HEK293 (cell line): ENCODE results near the gene ADGRD2.

ENCODE experiments used
- FEZF1 ChIP-seq: fragments of 450-650 bp; formaldehyde crosslinking; IDR thresholded peaks from 2 replicates; pipeline ENCODE4 v1.5.1; 2016; ENCODE audit warnings: missing biosample characterization, missing genetic modification characterization
- GLIS1 ChIP-seq: fragments of 450-650 bp; formaldehyde crosslinking; IDR thresholded peaks from 2 replicates; pipeline ENCODE4 v1.5.1; 2016; ENCODE audit warnings: missing biosample characterization, missing genetic modification characterization
- GLIS2 ChIP-seq: fragments of 450-650 bp; formaldehyde crosslinking; IDR thresholded peaks from 2 replicates; pipeline ENCODE4 v1.5.1; 2016; ENCODE audit warnings: missing biosample characterization, missing genetic modification characterization
- KLF1 ChIP-seq: fragments of 450-650 bp; formaldehyde crosslinking; IDR thresholded peaks from 2 replicates; pipeline ENCODE4 v1.5.1; 2016; ENCODE audit warnings: missing biosample characterization, missing genetic modification characterization
- KLF8 ChIP-seq: fragments of 450-650 bp; formaldehyde crosslinking; IDR thresholded peaks from 2 replicates; pipeline ENCODE4 v1.5.1; 2016; ENCODE audit warnings: missing biosample characterization, missing genetic modification characterization
- MYNN ChIP-seq: fragments of 450-650 bp; formaldehyde crosslinking; IDR thresholded peaks from 2 replicates; pipeline ENCODE4 v1.5.1; 2016; ENCODE audit warnings: missing biosample characterization, missing genetic modification characterization, borderline replicate concordance
- SP2 ChIP-seq: fragments of 450-650 bp; formaldehyde crosslinking; IDR thresholded peaks from 2 replicates; pipeline ENCODE4 v1.5.1; 2016; ENCODE audit warnings: missing biosample characterization, missing genetic modification characterization
- ZNF16 ChIP-seq: fragments of 450-650 bp; formaldehyde crosslinking; IDR thresholded peaks from 2 replicates; pipeline ENCODE4 v1.5.1; 2016; ENCODE audit warnings: low read depth, missing biosample characterization, missing genetic modification characterization
- ZNF202 ChIP-seq: fragments of 450-650 bp; formaldehyde crosslinking; IDR thresholded peaks from 2 replicates; pipeline ENCODE4 v1.5.1; 2016; ENCODE audit warnings: missing biosample characterization, missing genetic modification characterization, borderline replicate concordance
- ZNF324 ChIP-seq: fragments of 450-650 bp; formaldehyde crosslinking; IDR thresholded peaks from 2 replicates; pipeline ENCODE4 v1.5.1; 2016; ENCODE audit warnings: missing biosample characterization, missing genetic modification characterization
- ZNF335 ChIP-seq: fragments of 450-650 bp; formaldehyde crosslinking; conservative IDR thresholded peaks from 2 replicates; pipeline ENCODE4 v1.5.1; 2016; ENCODE audit warnings: missing biosample characterization, missing genetic modification characterization
- ZNF350 ChIP-seq: fragments of 450-650 bp; formaldehyde crosslinking; IDR thresholded peaks from 2 replicates; pipeline ENCODE4 v1.5.0; 2017; ENCODE audit warnings: missing biosample characterization, mild to moderate bottlenecking, missing genetic modification characterization
- ZNF391 ChIP-seq: fragments of 450-650 bp; formaldehyde crosslinking; IDR thresholded peaks from 2 replicates; pipeline ENCODE4 v1.5.1; 2016; ENCODE audit warnings: low read depth, missing biosample characterization, missing genetic modification characterization, borderline replicate concordance
- ZNF416 ChIP-seq: fragments of 450-650 bp; formaldehyde crosslinking; IDR thresholded peaks from 2 replicates; pipeline ENCODE4 v1.5.1; 2016; ENCODE audit warnings: missing biosample characterization, missing genetic modification characterization
- ZNF501 ChIP-seq: fragments of 450-650 bp; formaldehyde crosslinking; IDR thresholded peaks from 2 replicates; pipeline ENCODE4 v1.5.1; 2016; ENCODE audit warnings: missing biosample characterization, missing genetic modification characterization
- ZNF521 ChIP-seq: fragments of 450-650 bp; formaldehyde crosslinking; IDR thresholded peaks from 2 replicates; pipeline ENCODE4 v1.5.1; 2017; ENCODE audit warnings: missing biosample characterization, mild to moderate bottlenecking, missing genetic modification characterization
- ZNF571 ChIP-seq: fragments of 450-650 bp; formaldehyde crosslinking; IDR thresholded peaks from 2 replicates; pipeline ENCODE4 v1.5.0; 2017; ENCODE audit warnings: missing biosample characterization, missing genetic modification characterization
- ZNF585B ChIP-seq: fragments of 450-650 bp; formaldehyde crosslinking; IDR thresholded peaks from 2 replicates; pipeline ENCODE4 v1.5.1; 2016; ENCODE audit warnings: missing biosample characterization, missing genetic modification characterization
- ZNF654 ChIP-seq: fragments of 450-650 bp; formaldehyde crosslinking; IDR thresholded peaks from 2 replicates; pipeline ENCODE4 v1.5.1; 2016; ENCODE audit warnings: low read depth, missing biosample characterization, missing genetic modification characterization
- ZNF664 ChIP-seq: fragments of 450-650 bp; formaldehyde crosslinking; IDR thresholded peaks from 2 replicates; pipeline ENCODE4 v1.5.1; 2016; ENCODE audit warnings: missing biosample characterization, missing genetic modification characterization
- ZNF707 ChIP-seq: fragments of 450-650 bp; formaldehyde crosslinking; IDR thresholded peaks from 2 replicates; pipeline ENCODE4 v1.5.1; 2016; ENCODE audit warnings: missing biosample characterization, missing genetic modification characterization
- ZNF747 ChIP-seq: fragments of 450-650 bp; formaldehyde crosslinking; IDR thresholded peaks from 2 replicates; pipeline ENCODE4 v1.5.1; 2016; ENCODE audit warnings: missing biosample characterization, missing genetic modification characterization
- ZNF777 ChIP-seq: fragments of 450-650 bp; formaldehyde crosslinking; IDR thresholded peaks from 2 replicates; pipeline ENCODE4 v1.5.1; 2017; ENCODE audit warnings: missing biosample characterization, missing genetic modification characterization, borderline replicate concordance
- ZNF843 ChIP-seq: fragments of 450-650 bp; formaldehyde crosslinking; IDR thresholded peaks from 2 replicates; pipeline ENCODE4 v1.5.1; 2016; ENCODE audit warnings: missing biosample characterization, missing genetic modification characterization
- TF ChIP-seq, protein P1 (sequence below): fragments of 450-650 bp; formaldehyde crosslinking; IDR thresholded peaks from 2 replicates; pipeline ENCODE4 v1.5.1; 2016; ENCODE audit warnings: missing biosample characterization, missing genetic modification characterization
- TF ChIP-seq, protein P2 (sequence below): fragments of 450-650 bp; formaldehyde crosslinking; IDR thresholded peaks from 2 replicates; pipeline ENCODE4 v1.5.1; 2016; ENCODE audit warnings: missing biosample characterization, missing genetic modification characterization, low read depth
- TF ChIP-seq, protein P3 (sequence below): fragments of 450-650 bp; formaldehyde crosslinking; IDR thresholded peaks from 2 replicates; pipeline ENCODE4 v1.5.1; 2016; ENCODE audit warnings: missing biosample characterization, missing genetic modification characterization
- TF ChIP-seq, protein P4 (sequence below): fragments of 450-650 bp; formaldehyde crosslinking; IDR thresholded peaks from 2 replicates; pipeline ENCODE4 v1.5.1; 2016; ENCODE audit warnings: missing biosample characterization, missing genetic modification characterization
- TF ChIP-seq, protein P5 (sequence below): fragments of 450-650 bp; formaldehyde crosslinking; IDR thresholded peaks from 2 replicates; pipeline ENCODE4 v1.5.1; 2016; ENCODE audit warnings: missing biosample characterization, missing genetic modification characterization
- TF ChIP-seq, protein P6 (sequence below): fragments of 450-650 bp; formaldehyde crosslinking; IDR thresholded peaks from 2 replicates; pipeline ENCODE4 v1.5.1; 2016; ENCODE audit warnings: missing biosample characterization, missing genetic modification characterization
- TF ChIP-seq, protein P7 (sequence below): fragments of 450-650 bp; formaldehyde crosslinking; IDR thresholded peaks from 2 replicates; pipeline ENCODE4 v1.5.1; 2017; ENCODE audit warnings: missing biosample characterization, missing genetic modification characterization

ADGRD2 gene

DNA sequence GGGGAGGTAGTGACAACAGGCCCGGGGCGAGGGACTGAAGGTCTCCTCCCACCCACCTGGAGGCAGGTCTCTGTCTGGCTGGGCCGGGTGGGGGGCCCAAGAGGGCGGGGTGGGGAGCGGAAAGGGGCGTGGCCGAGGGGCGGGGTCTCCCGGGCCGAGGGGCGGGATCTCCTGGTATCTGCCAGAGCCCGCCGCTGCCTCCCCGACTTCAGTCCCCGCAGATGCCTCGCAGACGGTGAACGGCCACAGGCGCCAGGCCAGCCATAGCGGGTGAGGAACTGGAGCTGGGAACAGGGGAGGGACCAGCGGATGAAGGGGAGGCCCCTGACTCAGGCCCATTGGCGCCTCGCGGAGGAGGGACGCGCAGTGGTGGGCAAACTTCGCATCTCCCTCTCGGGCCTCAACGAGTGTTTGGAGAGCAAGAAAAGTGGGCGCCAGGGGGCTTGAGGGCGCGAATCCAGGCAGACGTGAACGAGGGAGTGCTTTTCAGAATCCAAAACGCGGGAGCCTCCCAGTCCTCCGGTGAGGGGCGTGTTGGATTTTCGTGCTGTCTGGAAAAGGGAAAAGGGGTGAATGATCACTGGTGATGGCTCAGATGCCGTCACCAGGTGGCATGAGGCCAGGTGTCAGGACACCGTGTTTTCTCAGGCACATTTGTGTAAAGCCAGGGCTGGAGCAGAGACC is at the start of gene ADGRD2 (continued):
- TF ChIP-seq, protein P1, sequence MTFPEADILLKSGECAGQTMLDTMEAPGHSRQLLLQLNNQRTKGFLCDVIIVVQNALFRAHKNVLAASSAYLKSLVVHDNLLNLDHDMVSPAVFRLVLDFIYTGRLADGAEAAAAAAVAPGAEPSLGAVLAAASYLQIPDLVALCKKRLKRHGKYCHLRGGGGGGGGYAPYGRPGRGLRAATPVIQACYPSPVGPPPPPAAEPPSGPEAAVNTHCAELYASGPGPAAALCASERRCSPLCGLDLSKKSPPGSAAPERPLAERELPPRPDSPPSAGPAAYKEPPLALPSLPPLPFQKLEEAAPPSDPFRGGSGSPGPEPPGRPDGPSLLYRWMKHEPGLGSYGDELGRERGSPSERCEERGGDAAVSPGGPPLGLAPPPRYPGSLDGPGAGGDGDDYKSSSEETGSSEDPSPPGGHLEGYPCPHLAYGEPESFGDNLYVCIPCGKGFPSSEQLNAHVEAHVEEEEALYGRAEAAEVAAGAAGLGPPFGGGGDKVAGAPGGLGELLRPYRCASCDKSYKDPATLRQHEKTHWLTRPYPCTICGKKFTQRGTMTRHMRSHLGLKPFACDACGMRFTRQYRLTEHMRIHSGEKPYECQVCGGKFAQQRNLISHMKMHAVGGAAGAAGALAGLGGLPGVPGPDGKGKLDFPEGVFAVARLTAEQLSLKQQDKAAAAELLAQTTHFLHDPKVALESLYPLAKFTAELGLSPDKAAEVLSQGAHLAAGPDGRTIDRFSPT (tag by site-specific recombination), result no peak
- TF ChIP-seq KLF8 (tag by site-specific recombination) (0 out of 2 replicates have a peak, but pooled peaks have one; percentile 31), ZNF202 (no peak), ZNF501 (tag by site-specific recombination) (no peak), SP2 (tag by site-specific recombination) (peak; percentile 64), GLIS2 (tag by site-specific recombination) (peak; percentile 33; the same call in 1 of the 2 replicates), ZNF585B (no peak), ZNF571 (tag by site-specific recombination) (no peak), KLF1 (tag by site-specific recombination) (no peak), ZNF707 (tag by site-specific recombination) (no peak), ZNF16 (tag by site-specific recombination) (no peak), ZNF664 (no peak), MYNN (tag by site-specific recombination) (no peak), ZNF843 (no peak), ZNF350 (tag by site-specific recombination) (no peak), ZNF335 (tag by site-specific recombination) (peak; percentile 82), ZNF777 (no peak), ZNF747 (tag by site-specific recombination) (no peak), ZNF416 (no peak), GLIS1 (tag by site-specific recombination) (no peak), ZNF391 (tag by site-specific recombination) (no peak), ZNF654 (no peak), ZNF521 (no peak), FEZF1 (tag by site-specific recombination) (no peak), ZNF324 (no peak)
- TF ChIP-seq, protein P2, sequence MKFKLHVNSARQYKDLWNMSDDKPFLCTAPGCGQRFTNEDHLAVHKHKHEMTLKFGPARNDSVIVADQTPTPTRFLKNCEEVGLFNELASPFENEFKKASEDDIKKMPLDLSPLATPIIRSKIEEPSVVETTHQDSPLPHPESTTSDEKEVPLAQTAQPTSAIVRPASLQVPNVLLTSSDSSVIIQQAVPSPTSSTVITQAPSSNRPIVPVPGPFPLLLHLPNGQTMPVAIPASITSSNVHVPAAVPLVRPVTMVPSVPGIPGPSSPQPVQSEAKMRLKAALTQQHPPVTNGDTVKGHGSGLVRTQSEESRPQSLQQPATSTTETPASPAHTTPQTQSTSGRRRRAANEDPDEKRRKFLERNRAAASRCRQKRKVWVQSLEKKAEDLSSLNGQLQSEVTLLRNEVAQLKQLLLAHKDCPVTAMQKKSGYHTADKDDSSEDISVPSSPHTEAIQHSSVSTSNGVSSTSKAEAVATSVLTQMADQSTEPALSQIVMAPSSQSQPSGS, result no peak
- TF ChIP-seq, protein P3, sequence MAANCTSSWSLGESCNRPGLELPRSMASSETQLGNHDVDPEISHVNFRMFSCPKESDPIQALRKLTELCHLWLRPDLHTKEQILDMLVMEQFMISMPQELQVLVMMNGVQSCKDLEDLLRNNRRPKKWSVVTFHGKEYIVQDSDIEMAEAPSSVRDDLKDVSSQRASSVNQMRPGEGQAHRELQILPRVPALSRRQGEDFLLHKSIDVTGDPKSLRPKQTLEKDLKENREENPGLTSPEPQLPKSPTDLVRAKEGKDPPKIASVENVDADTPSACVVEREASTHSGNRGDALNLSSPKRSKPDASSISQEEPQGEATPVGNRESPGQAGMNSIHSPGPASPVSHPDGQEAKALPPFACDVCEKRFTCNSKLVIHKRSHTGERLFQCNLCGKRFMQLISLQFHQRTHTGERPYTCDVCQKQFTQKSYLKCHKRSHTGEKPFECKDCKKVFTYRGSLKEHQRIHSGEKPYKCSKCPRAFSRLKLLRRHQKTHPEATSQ (tag by site-specific recombination), result no peak
- TF ChIP-seq, protein P4, sequence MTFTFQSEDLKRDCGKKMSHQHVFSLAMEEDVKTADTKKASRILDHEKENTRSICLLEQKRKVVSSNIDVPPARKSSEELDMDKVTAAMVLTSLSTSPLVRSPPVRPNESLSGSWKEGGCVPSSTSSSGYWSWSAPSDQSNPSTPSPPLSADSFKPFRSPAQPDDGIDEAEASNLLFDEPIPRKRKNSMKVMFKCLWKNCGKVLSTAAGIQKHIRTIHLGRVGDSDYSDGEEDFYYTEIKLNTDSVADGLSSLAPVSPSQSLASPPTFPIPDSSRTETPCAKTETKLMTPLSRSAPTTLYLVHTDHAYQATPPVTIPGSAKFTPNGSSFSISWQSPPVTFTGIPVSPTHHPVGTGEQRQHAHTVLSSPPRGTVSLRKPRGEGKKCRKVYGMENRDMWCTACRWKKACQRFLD, result no peak
- TF ChIP-seq, protein P5, sequence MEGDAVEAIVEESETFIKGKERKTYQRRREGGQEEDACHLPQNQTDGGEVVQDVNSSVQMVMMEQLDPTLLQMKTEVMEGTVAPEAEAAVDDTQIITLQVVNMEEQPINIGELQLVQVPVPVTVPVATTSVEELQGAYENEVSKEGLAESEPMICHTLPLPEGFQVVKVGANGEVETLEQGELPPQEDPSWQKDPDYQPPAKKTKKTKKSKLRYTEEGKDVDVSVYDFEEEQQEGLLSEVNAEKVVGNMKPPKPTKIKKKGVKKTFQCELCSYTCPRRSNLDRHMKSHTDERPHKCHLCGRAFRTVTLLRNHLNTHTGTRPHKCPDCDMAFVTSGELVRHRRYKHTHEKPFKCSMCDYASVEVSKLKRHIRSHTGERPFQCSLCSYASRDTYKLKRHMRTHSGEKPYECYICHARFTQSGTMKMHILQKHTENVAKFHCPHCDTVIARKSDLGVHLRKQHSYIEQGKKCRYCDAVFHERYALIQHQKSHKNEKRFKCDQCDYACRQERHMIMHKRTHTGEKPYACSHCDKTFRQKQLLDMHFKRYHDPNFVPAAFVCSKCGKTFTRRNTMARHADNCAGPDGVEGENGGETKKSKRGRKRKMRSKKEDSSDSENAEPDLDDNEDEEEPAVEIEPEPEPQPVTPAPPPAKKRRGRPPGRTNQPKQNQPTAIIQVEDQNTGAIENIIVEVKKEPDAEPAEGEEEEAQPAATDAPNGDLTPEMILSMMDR, result no peak
- TF ChIP-seq, protein P6, sequence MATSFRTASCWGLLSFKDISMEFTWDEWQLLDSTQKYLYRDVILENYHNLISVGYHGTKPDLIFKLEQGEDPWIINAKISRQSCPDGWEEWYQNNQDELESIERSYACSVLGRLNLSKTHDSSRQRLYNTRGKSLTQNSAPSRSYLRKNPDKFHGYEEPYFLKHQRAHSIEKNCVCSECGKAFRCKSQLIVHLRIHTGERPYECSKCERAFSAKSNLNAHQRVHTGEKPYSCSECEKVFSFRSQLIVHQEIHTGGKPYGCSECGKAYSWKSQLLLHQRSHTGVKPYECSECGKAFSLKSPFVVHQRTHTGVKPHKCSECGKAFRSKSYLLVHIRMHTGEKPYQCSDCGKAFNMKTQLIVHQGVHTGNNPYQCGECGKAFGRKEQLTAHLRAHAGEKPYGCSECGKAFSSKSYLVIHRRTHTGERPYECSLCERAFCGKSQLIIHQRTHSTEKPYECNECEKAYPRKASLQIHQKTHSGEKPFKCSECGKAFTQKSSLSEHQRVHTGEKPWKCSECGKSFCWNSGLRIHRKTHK (tag by site-specific recombination), result no peak
- TF ChIP-seq, protein P7, sequence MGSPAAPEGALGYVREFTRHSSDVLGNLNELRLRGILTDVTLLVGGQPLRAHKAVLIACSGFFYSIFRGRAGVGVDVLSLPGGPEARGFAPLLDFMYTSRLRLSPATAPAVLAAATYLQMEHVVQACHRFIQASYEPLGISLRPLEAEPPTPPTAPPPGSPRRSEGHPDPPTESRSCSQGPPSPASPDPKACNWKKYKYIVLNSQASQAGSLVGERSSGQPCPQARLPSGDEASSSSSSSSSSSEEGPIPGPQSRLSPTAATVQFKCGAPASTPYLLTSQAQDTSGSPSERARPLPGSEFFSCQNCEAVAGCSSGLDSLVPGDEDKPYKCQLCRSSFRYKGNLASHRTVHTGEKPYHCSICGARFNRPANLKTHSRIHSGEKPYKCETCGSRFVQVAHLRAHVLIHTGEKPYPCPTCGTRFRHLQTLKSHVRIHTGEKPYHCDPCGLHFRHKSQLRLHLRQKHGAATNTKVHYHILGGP (tag by site-specific recombination), result no peak
